Measurements from ENCODE around the gene CREBRF. TPM values are rescaled to one million over a fixed set of nuclear protein-coding genes. Genes with fewer than 3 reads are reported as not detected.

CREBRF gene
- total RNA-seq, 2 experiments from 2014 or later = 92.7 to 99.6 TPM

DNA sequence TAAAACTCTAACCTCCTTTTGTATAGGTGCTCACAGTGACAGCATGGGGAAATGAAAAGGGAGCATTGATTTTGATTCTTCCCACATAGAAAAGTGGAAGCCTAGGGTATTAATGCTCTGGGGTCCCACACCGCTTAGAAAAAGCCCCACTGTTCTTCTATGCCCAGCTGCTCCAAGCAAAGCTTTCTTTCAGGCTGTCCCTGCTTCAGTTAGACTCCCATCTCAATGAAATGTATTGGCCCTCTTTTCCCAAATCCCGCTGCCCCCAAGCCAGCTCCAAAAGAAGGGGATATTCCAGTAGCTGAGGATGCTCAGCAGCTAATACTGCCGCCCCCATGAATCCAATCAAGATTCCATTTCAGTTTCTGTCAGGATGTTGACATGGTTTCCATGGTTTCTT lies 17.0 kb upstream of the CREBRF start:
- H3K4me3 ChIP-seq (ENCODE audit: low read length) = no peak overlapping the region
- Mint-ChIP-seq H3K27me3 (no peaks in the 10 kb centered on the region), H3K9me3 (no peaks in the 10 kb centered on the region), H3K4me1 (ENCODE audit: low read depth) (peaks cover 63% of the 10 kb centered on the region), H3K27ac (peak overlapping the region; percentile 93), H3K4me3 (peak overlapping the region; percentile 31), H3K36me3 (ENCODE audit: low read depth) (peaks cover 11% of the 10 kb centered on the region)
- H3K36me3 ChIP-seq (ENCODE audit: insufficient read depth, low read length) = peaks cover 9% of the 10 kb centered on the region
- peak overlapping the region in 1 of 2 donors; percentile 16 for H3K27ac ChIP-seq (ENCODE audit: low read depth in 1 of 2, low read length in 2 of 2)
- TF ChIP-seq, protein P1, sequence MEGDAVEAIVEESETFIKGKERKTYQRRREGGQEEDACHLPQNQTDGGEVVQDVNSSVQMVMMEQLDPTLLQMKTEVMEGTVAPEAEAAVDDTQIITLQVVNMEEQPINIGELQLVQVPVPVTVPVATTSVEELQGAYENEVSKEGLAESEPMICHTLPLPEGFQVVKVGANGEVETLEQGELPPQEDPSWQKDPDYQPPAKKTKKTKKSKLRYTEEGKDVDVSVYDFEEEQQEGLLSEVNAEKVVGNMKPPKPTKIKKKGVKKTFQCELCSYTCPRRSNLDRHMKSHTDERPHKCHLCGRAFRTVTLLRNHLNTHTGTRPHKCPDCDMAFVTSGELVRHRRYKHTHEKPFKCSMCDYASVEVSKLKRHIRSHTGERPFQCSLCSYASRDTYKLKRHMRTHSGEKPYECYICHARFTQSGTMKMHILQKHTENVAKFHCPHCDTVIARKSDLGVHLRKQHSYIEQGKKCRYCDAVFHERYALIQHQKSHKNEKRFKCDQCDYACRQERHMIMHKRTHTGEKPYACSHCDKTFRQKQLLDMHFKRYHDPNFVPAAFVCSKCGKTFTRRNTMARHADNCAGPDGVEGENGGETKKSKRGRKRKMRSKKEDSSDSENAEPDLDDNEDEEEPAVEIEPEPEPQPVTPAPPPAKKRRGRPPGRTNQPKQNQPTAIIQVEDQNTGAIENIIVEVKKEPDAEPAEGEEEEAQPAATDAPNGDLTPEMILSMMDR (IDR thresholded peaks at IDR 0.05) = no peak
- H3K9me3 ChIP-seq (ENCODE audit: control insufficient read depth in 1 of 2, insufficient read depth in 1 of 2, low read length in 2 of 2) = no peaks in the 10 kb centered on the region
- DNase-seq (no peak), ATAC-seq (ENCODE audit: poor library complexity) (no peak)
- POLR2A ChIA-PET = interaction anchor here (1.0 to 2.4 kb wide), 2 partner anchors 18 to 55 kb away, joined by 4 to 7 read pairs; partner anchors contain the start of gene ATP6V0E1
- H3K27me3 ChIP-seq (ENCODE audit: control insufficient read depth in 1 of 2, insufficient read depth in 2 of 2, low read length in 2 of 2) = no peaks in the 10 kb centered on the region
- CTCF ChIA-PET = interaction anchor here (0.8 to 1.1 kb wide), 2 partner anchors 22 to 60 kb away, joined by 3 to 4 read pairs; no protein-coding TSS in a partner anchor
- intact Hi-C loops (cut with DNase I, micrococcal nuclease) = no loop called here
- peaks cover 31% of the 10 kb centered on the region for H3K4me1 ChIP-seq (ENCODE audit: insufficient read depth, low read length)

DNA sequence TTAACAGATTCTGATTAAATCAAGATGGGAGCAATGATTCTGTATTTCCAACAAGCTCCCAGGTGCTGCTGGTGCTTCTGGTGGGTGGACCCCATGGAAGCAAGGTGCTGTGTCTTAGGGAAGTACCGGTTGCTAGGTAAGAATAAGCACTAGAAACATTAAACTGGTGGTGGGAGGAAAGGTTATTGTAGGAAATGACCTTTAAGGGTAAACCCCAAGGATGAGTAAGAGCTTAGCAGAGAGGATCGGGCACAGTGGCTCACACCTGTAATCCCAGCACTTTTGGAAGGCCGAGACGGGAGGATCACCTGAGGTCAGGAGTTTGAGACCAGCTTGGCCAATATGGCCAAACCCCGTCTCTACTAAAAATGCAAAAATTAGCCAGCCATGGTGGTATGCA lies 16.2 kb upstream of the CREBRF start:
- DNase-seq = no peak
- no peaks in the 10 kb centered on the region for H3K9me3 Mint-ChIP-seq
- Histone ChIP-seq H3K36me3 (ENCODE audit: insufficient read depth, low read length) (peaks cover 2% of the 10 kb centered on the region), H3K4me1 (ENCODE audit: insufficient read depth, low read length) (peaks cover 29% of the 10 kb centered on the region), H3K27me3 (ENCODE audit: control insufficient read depth in 1 of 2, insufficient read depth in 2 of 2, low read length in 2 of 2) (no peaks in the 10 kb centered on the region), H3K27ac (ENCODE audit: low read depth in 1 of 2, low read length in 2 of 2) (peak overlapping the region in 1 of 2 donors; percentile 16), H3K4me3 (ENCODE audit: low read length) (no peak overlapping the region), H3K9me3 (ENCODE audit: control insufficient read depth in 1 of 2, insufficient read depth in 1 of 2, low read length in 2 of 2) (no peaks in the 10 kb centered on the region)
- H3K36me3 Mint-ChIP-seq (ENCODE audit: low read depth) = peaks cover 4% of the 10 kb centered on the region
- no peak for ATAC-seq (ENCODE audit: poor library complexity)
- POLR2A ChIA-PET = interaction anchor here (1.0 to 2.4 kb wide), 2 partner anchors 17 to 56 kb away, joined by 4 to 7 read pairs; partner anchors contain the start of gene ATP6V0E1
- H3K4me3 Mint-ChIP-seq = no peak overlapping the region
- CTCF ChIA-PET = no interaction called here
- H3K27me3 Mint-ChIP-seq = no peaks in the 10 kb centered on the region
- peak overlapping the region; percentile 93 for H3K27ac Mint-ChIP-seq
- H3K4me1 Mint-ChIP-seq (ENCODE audit: low read depth) = peaks cover 55% of the 10 kb centered on the region
- intact Hi-C loops (cut with DNase I, micrococcal nuclease) = no loop called here
- TF ChIP-seq, protein P1 (IDR thresholded peaks at IDR 0.05) = no peak

DNA sequence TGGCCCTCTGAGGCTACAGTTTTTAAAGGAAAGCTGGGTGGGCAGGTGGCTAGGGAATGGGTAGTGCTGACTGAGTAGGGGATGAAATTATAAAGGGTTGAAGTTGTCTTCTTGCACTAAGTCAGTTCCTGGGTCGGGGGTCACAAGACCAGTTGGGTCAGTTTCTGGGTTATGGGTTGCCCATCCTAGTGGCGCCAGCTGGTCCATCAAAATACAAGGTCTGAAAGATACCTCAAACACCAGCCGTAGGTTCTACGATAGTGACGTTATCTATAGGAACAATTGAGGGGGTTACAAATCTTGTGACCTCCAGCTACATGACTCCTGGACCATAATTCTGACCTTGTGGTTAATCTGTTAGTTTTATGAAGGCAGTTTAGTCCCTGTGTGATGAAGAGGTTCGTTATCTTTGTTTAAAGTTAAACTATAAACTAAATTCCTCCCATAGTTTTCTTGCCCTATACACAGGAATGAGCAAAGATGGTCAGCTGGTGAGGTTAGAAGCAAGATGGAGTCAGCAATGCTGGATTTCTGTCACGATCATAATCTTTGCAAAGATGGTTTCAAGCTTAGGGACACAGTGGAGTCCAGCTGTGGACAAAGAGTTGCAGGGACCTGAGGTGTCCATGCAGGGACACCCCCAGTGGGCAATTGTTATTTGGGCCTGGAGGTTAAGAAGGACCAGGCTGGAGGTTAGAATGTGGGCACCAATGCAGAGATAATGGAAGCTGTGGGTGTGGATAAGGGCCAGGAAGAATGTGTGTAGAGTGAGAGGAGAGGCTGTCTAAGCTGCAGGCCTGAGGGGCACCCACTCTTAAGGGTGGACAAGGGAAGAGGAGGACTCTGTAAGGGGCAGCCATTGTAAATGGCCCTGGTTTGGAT lies 14.0 kb upstream of the CREBRF start:
- ChIA-PET POLR2A (interaction anchor here (0.8 to 0.9 kb wide), 2 partner anchors 58 to 272 kb away, joined by 3 read pairs; partner anchors contain the start of gene ATP6V0E1), CTCF (interaction anchor here (1.0 kb wide), 1 partner anchor 58 kb away, joined by 3 read pairs; no protein-coding TSS in a partner anchor)
- no peak for ATAC-seq (ENCODE audit: poor library complexity)
- Mint-ChIP-seq H3K36me3 (ENCODE audit: low read depth) (no peaks in the 10 kb centered on the region), H3K4me1 (ENCODE audit: low read depth) (peaks cover 34% of the 10 kb centered on the region), H3K4me3 (no peak overlapping the region), H3K9me3 (no peaks in the 10 kb centered on the region), H3K27me3 (no peaks in the 10 kb centered on the region), H3K27ac (peak overlapping the region; percentile 53)
- Histone ChIP-seq H3K4me3 (ENCODE audit: low read length) (no peak overlapping the region), H3K27me3 (ENCODE audit: control insufficient read depth in 1 of 2, insufficient read depth in 2 of 2, low read length in 2 of 2) (no peaks in the 10 kb centered on the region), H3K4me1 (ENCODE audit: insufficient read depth, low read length) (peaks cover 11% of the 10 kb centered on the region), H3K27ac (ENCODE audit: low read depth in 1 of 2, low read length in 2 of 2) (no peak overlapping the region), H3K36me3 (ENCODE audit: insufficient read depth, low read length) (no peaks in the 10 kb centered on the region), H3K9me3 (ENCODE audit: control insufficient read depth in 1 of 2, insufficient read depth in 1 of 2, low read length in 2 of 2) (no peaks in the 10 kb centered on the region)
- intact Hi-C loops (cut with DNase I, micrococcal nuclease) = no loop called here
- TF ChIP-seq, protein P1 (IDR thresholded peaks at IDR 0.05) = no peak
- no peak for DNase-seq

All from CD4-positive, alpha-beta T cell (primary cell).